ENCODE measurements around the gene SH3BGRL. TPM values are rescaled to one million over a fixed set of nuclear protein-coding genes. Genes with fewer than 3 reads are reported as not detected.

Gene SH3BGRL
- total and polyA plus RNA-seq, 2 donors from 2014 or later: 114 to 130 TPM

DNA sequence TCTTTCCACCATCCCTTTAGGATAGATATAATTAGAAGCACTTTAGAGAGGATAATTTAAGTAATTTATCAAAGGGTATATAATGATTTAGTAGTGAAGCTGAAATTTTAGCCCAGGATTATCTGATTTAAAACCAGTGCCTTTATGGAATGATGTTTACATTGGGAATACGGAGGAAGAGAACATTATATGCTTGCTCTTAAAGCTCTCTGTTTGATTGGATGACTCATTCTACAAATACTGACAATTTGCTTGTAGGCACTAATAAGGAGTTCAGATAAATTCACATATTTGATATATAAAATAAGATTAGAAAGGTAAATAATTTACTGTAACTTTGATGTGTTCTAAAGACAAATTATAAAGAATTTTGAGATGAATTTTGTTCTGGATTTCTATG is 84.7 kb downstream of the SH3BGRL start:
- no peak for DNase-seq
- H3K4me1 ChIP-seq (ENCODE audit: control insufficient read depth in 2 of 3, insufficient read depth in 2 of 3, low read depth in 1 of 3, low read length in 3 of 3): no peaks in the 10 kb centered on the region
- no peaks in the 10 kb centered on the region for H3K36me3 ChIP-seq (ENCODE audit: control insufficient read depth in 2 of 3, insufficient read depth in 3 of 3, low read length in 3 of 3)
- peak; percentile 33 for FAIRE-seq
- peaks cover 0 to under 1% (median 0%) of the 10 kb centered on the region in 3 donors for H3K9me3 ChIP-seq (ENCODE audit: control insufficient read depth in 2 of 3, insufficient read depth in 1 of 3, low read length in 3 of 3)
- no peak overlapping the region for H3K9ac ChIP-seq (ENCODE audit: low read length in 3 of 3)
- H3K27me3 ChIP-seq (ENCODE audit: control insufficient read depth, insufficient read depth, low read length): no peaks in the 10 kb centered on the region
- TF ChIP-seq, protein P1, sequence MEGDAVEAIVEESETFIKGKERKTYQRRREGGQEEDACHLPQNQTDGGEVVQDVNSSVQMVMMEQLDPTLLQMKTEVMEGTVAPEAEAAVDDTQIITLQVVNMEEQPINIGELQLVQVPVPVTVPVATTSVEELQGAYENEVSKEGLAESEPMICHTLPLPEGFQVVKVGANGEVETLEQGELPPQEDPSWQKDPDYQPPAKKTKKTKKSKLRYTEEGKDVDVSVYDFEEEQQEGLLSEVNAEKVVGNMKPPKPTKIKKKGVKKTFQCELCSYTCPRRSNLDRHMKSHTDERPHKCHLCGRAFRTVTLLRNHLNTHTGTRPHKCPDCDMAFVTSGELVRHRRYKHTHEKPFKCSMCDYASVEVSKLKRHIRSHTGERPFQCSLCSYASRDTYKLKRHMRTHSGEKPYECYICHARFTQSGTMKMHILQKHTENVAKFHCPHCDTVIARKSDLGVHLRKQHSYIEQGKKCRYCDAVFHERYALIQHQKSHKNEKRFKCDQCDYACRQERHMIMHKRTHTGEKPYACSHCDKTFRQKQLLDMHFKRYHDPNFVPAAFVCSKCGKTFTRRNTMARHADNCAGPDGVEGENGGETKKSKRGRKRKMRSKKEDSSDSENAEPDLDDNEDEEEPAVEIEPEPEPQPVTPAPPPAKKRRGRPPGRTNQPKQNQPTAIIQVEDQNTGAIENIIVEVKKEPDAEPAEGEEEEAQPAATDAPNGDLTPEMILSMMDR (IDR thresholded peaks at IDR 0.05; ENCODE audit: borderline replicate concordance, extremely low read depth, insufficient read depth): no peak
- H3K27ac ChIP-seq (ENCODE audit: low read depth in 2 of 2, low read length in 2 of 2): no peak overlapping the region
- intact Hi-C loops (cut with DNase I): no loop called here
- no peak overlapping the region for H3K4me3 ChIP-seq (ENCODE audit: low read length in 3 of 3)

DNA sequence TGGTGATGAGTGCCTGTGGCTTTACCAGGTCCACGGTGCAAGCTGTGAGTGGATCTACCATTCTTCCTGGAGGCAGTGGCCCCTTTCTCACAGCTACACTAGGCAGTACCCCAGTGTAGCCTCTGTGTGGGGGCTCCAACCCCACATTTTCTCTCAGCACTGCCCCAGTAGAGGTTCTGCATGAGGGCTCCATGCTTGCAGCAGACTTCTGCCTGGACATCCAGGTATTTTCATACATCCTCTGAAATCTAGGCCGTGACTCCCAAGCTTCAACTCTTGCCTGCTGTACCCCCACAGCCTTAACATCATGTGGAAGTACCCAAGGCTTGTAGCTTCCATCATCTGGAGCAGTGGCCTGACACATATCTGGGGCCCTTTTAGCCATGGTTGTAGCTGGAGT is 90.1 kb downstream of the SH3BGRL start:
- DNase-seq (no peak), FAIRE-seq (no peak)
- no peaks in the 10 kb centered on the region for H3K27me3 ChIP-seq (ENCODE audit: control insufficient read depth, insufficient read depth, low read length)
- H3K9ac ChIP-seq (ENCODE audit: low read length in 3 of 3): no peak overlapping the region
- no peaks in the 10 kb centered on the region for H3K36me3 ChIP-seq (ENCODE audit: control insufficient read depth in 2 of 3, insufficient read depth in 3 of 3, low read length in 3 of 3)
- H3K27ac ChIP-seq (ENCODE audit: low read depth in 2 of 2, low read length in 2 of 2): no peak overlapping the region
- peaks cover 0 to 6% (median 0%) of the 10 kb centered on the region in 3 donors for H3K9me3 ChIP-seq (ENCODE audit: control insufficient read depth in 2 of 3, insufficient read depth in 1 of 3, low read length in 3 of 3)
- no peaks in the 10 kb centered on the region for H3K4me1 ChIP-seq (ENCODE audit: control insufficient read depth in 2 of 3, insufficient read depth in 2 of 3, low read depth in 1 of 3, low read length in 3 of 3)
- intact Hi-C loops (cut with DNase I): no loop called here
- TF ChIP-seq, protein P1 (IDR thresholded peaks at IDR 0.05; ENCODE audit: borderline replicate concordance, extremely low read depth, insufficient read depth): no peak
- no peak overlapping the region for H3K4me3 ChIP-seq (ENCODE audit: low read length in 3 of 3)

DNA sequence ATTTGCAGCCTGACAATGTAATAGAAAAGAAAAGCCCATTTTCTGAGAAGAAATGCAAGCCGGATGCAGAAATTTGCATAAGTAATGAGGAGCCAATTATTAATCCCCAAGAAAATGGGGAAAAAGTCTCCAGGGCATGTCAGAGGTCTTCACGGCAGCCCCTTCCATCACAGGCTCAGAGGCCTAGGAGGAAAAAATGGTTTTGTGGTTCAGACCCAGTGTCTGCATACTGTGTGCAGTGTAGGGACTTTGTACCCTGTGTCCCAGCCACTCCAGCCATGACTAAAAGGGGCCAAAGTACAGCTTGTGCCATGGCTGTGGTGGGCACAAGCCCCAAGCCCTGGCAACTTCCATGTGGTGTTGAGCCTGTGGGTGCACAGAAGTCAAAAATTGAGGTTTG is 92.2 kb downstream of the SH3BGRL start:
- H3K36me3 ChIP-seq (ENCODE audit: control insufficient read depth in 2 of 3, insufficient read depth in 3 of 3, low read length in 3 of 3): no peaks in the 10 kb centered on the region
- H3K27me3 ChIP-seq (ENCODE audit: control insufficient read depth, insufficient read depth, low read length): no peaks in the 10 kb centered on the region
- H3K27ac ChIP-seq (ENCODE audit: low read depth in 2 of 2, low read length in 2 of 2): no peak overlapping the region
- H3K4me1 ChIP-seq (ENCODE audit: control insufficient read depth in 2 of 3, insufficient read depth in 2 of 3, low read depth in 1 of 3, low read length in 3 of 3): no peaks in the 10 kb centered on the region
- no peak overlapping the region for H3K9ac ChIP-seq (ENCODE audit: low read length in 3 of 3)
- peaks cover 0 to 6% (median 0%) of the 10 kb centered on the region in 3 donors for H3K9me3 ChIP-seq (ENCODE audit: control insufficient read depth in 2 of 3, insufficient read depth in 1 of 3, low read length in 3 of 3)
- no peak for DNase-seq
- TF ChIP-seq, protein P1 (IDR thresholded peaks at IDR 0.05; ENCODE audit: borderline replicate concordance, extremely low read depth, insufficient read depth): no peak
- no peak overlapping the region for H3K4me3 ChIP-seq (ENCODE audit: low read length in 3 of 3)
- intact Hi-C loops (cut with DNase I): no loop called here
- no peak for FAIRE-seq

DNA sequence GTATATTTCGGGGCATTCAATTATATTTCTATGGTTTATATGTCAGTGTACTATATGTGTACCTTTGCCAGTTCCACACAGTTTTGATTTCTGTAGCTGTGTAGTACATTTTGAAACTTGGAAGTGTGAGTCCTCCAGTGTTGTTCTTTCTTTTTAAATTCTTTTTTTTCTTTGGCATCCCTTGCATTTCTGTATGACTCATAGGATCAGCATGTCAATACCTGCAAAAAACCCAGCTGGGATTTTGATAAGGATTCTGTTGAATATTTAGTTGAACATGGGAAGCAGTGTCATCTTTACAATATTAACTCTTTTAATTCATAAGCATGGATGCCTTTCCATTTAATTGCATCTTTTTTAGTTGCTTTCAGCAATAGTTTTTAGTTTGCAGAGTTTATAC is 100.0 kb downstream of the SH3BGRL start:
- Histone ChIP-seq H3K9ac (ENCODE audit: low read length in 3 of 3) (no peak overlapping the region), H3K9me3 (ENCODE audit: control insufficient read depth in 2 of 3, insufficient read depth in 1 of 3, low read length in 3 of 3) (no peaks in the 10 kb centered on the region), H3K36me3 (ENCODE audit: control insufficient read depth in 2 of 3, insufficient read depth in 3 of 3, low read length in 3 of 3) (no peaks in the 10 kb centered on the region), H3K4me1 (ENCODE audit: control insufficient read depth in 2 of 3, insufficient read depth in 2 of 3, low read depth in 1 of 3, low read length in 3 of 3) (no peaks in the 10 kb centered on the region), H3K27me3 (ENCODE audit: control insufficient read depth, insufficient read depth, low read length) (no peaks in the 10 kb centered on the region), H3K4me3 (ENCODE audit: low read length in 3 of 3) (no peak overlapping the region), H3K27ac (ENCODE audit: low read depth in 2 of 2, low read length in 2 of 2) (no peak overlapping the region)
- intact Hi-C loops (cut with DNase I): no loop called here
- TF ChIP-seq, protein P1 (IDR thresholded peaks at IDR 0.05; ENCODE audit: borderline replicate concordance, extremely low read depth, insufficient read depth): no peak
- FAIRE-seq (no peak), DNase-seq (no peak)
